OCI-LY3 (cell line): Measurements from ENCODE around the gene PPP1R26.
"Not testable (repeated sequence)": the region's sequence is repeated elsewhere in the genome, so short reads cannot be mapped to it uniquely, and the experiment has no call there.

Source experiments
- H2AFZ ChIP-seq: fragments of 200-600, 300-600 bp; shearing (Covaris generic); 2 replicates; pipeline ENCODE4 v1.6.0; 2014; ENCODE audit warnings: antibody characterized with exemption, low read depth, low read length
- H3K27ac ChIP-seq: fragments of 200-600, 300-600 bp; sonication (generic); 2 replicates; pipeline ENCODE4 v1.5.1; 2014; ENCODE audit warnings: mild to moderate bottlenecking, low read length, moderate library complexity, mixed read lengths
- H3K27me3 ChIP-seq: fragments of 200-600, 300-600 bp; sonication (generic); 2 replicates; pipeline ENCODE4 v1.6.1; 2014; ENCODE audit warnings: low read depth, low read length, mixed read lengths
- H3K36me3 ChIP-seq: fragments of 200-600, 300-600 bp; sonication (generic); replicated peaks from 2 replicates; pipeline ENCODE3; 2014; ENCODE audit warnings: low read depth, low read length, mixed read lengths
- H3K4me1 ChIP-seq: fragments of 300-600, 200-600 bp; sonication (generic); 2 replicates; pipeline ENCODE4 v1.6.1; 2014; ENCODE audit warnings: low read length, mixed read lengths
- H3K4me2 ChIP-seq: fragments of 200-600, 300-600 bp; sonication (generic); 2 replicates; pipeline ENCODE4 v1.6.1; 2014; ENCODE audit warnings: low read length, mixed read lengths
- H3K4me3 ChIP-seq: fragments of 300-600, 200-600 bp; sonication (generic); 2 replicates; pipeline ENCODE4 v1.5.1; 2014; ENCODE audit warnings: antibody characterized with exemption, mild to moderate bottlenecking, low read length, moderate library complexity
- H3K79me2 ChIP-seq: fragments of 300-600, 200-600 bp; shearing (Covaris generic); 2 replicates; pipeline ENCODE4 v1.6.1; 2014; ENCODE audit warnings: mild to moderate bottlenecking, low read length, mixed read lengths
- H3K9ac ChIP-seq: fragments of 300-600, 200-600 bp; shearing (Covaris generic); 2 replicates; pipeline ENCODE4 v1.6.0; 2014; ENCODE audit warnings: mild to moderate bottlenecking, low read length, moderate library complexity
- H3K9me3 ChIP-seq: fragments of 200-600, 300-600 bp; shearing (Covaris generic); 2 replicates; pipeline ENCODE4 v1.6.1; 2014; ENCODE audit warnings: low read length, mixed read lengths; ENCODE audit not compliant: insufficient read depth
- H4K20me1 ChIP-seq: fragments of 200-600, 300-600 bp; sonication (generic); 2 replicates; pipeline ENCODE4 v1.6.1; 2016; ENCODE audit warnings: low read length, mixed read lengths; ENCODE audit not compliant: insufficient read depth
- CTCF ChIP-seq: fragments of 200-600, 300-600 bp; sonication (generic); IDR thresholded peaks from 2 replicates; pipeline ENCODE4 v1.5.1; 2014; ENCODE audit warnings: antibody characterized with exemption, low read length, low read depth
- EZH2phosphoT487 ChIP-seq: fragments of 200-600 bp; shearing (Covaris generic); IDR thresholded peaks from 2 replicates; pipeline ENCODE4 v1.6.1; 2018; ENCODE audit warnings: antibody characterized with exemption, mixed run types, low read depth

Gene PPP1R26

GRCh38 chr9:135509458-135509857, 29.9 kb downstream of the PPP1R26 start:
- Histone ChIP-seq H4K20me1 (peaks cover 6% of the 10 kb centered on the region), H3K4me3 (no peak overlapping the region), H3K4me1 (no peaks in the 10 kb centered on the region), H3K36me3 (peaks cover 5% of the 10 kb centered on the region), H3K27ac (no peak overlapping the region), H3K79me2 (no peaks in the 10 kb centered on the region; the same call in 1 of the 2 replicates), H3K9me3 (no peaks in the 10 kb centered on the region), H2AFZ (no peak overlapping the region), H3K27me3 (no peaks in the 10 kb centered on the region), H3K9ac (no peak overlapping the region), H3K4me2 (no peak overlapping the region)
- TF ChIP-seq EZH2phosphoT487: no peak
- TF ChIP-seq CTCF: no peak

- Histone ChIP-seq H4K20me1 (no peaks in the 10 kb centered on the region), H3K9ac (no peak overlapping the region), H3K27me3 (no peaks in the 10 kb centered on the region), H3K4me1 (no peaks in the 10 kb centered on the region), H3K27ac (no peak overlapping the region), H3K9me3 (no peaks in the 10 kb centered on the region), H3K79me2 (no peaks in the 10 kb centered on the region), H2AFZ (no peak overlapping the region), H3K4me3 (no peak overlapping the region), H3K4me2 (no peak overlapping the region), H3K36me3 (no peaks in the 10 kb centered on the region)
- TF ChIP-seq CTCF: no peak
- TF ChIP-seq EZH2phosphoT487: no peak
These were observed 32.6 kb downstream of the PPP1R26 start for GRCh38 chr9:135512241-135512603.

GRCh38 chr9:135512904-135513303, 33.3 kb downstream of the PPP1R26 start:
- Histone ChIP-seq H4K20me1 (no peaks in the 10 kb centered on the region), H3K4me1 (no peaks in the 10 kb centered on the region), H3K36me3 (no peaks in the 10 kb centered on the region), H3K9me3 (no peaks in the 10 kb centered on the region), H3K4me2 (no peak overlapping the region), H3K27ac (no peak overlapping the region), H3K4me3 (no peak overlapping the region), H3K79me2 (no peaks in the 10 kb centered on the region), H3K9ac (no peak overlapping the region), H3K27me3 (no peaks in the 10 kb centered on the region), H2AFZ (no peak overlapping the region)
- TF ChIP-seq EZH2phosphoT487 (no peak), CTCF (no peak)

- no peaks in the 10 kb centered on the region for H3K36me3 ChIP-seq
- no peak overlapping the region for H3K9ac ChIP-seq
These were observed 33.8 kb downstream of the PPP1R26 start for GRCh38 chr9:135513351-135513846.

GRCh38 chr9:135513906-135514305, 34.3 kb downstream of the PPP1R26 start:
- H3K9ac ChIP-seq, H2AFZ ChIP-seq, H3K27me3 ChIP-seq, H4K20me1 ChIP-seq, H3K4me1 ChIP-seq, H3K79me2 ChIP-seq, H3K27ac ChIP-seq, H3K4me2 ChIP-seq, H3K9me3 ChIP-seq, H3K4me3 ChIP-seq, H3K36me3 ChIP-seq: not testable (repeated sequence)

More at GRCh38 chr9:135513351-135513846, 33.8 kb downstream of the PPP1R26 start:
- Histone ChIP-seq H4K20me1 (no peaks in the 10 kb centered on the region), H3K4me3 (no peak overlapping the region), H2AFZ (no peak overlapping the region), H3K4me1 (no peaks in the 10 kb centered on the region), H3K27me3 (no peaks in the 10 kb centered on the region), H3K9me3 (no peaks in the 10 kb centered on the region), H3K27ac (no peak overlapping the region), H3K79me2 (no peaks in the 10 kb centered on the region), H3K4me2 (no peak overlapping the region)
- no peak for TF ChIP-seq EZH2phosphoT487
- TF ChIP-seq CTCF: no peak
